Liver (tissue), 9 donors: ENCODE results near the gene KRT9. TPM values are rescaled to one million over a fixed set of nuclear protein-coding genes. Genes with fewer than 3 reads are reported as not detected.

Experiments used
- DNase-seq: peaks from one replicate; pipeline ENCODE4 v3.0.0-alpha.2; 2017; ENCODE audit warnings: low spot score
- H3K27ac ChIP-seq, 2 donors: one replicate each; pipeline ENCODE4 v1.7.0; 2013; ENCODE audit warnings: inconsistent platforms in 2 of 2, low read length in 2 of 2, control low read depth in 1 of 2, low read depth in 1 of 2, mild to moderate bottlenecking in 1 of 2
- H3K27me3 ChIP-seq, 4 donors: one replicate each; pipeline versions ENCODE4 v1.6.1 to v1.7.0; 2013; ENCODE audit warnings: low read length in 3 of 4, inconsistent platforms in 1 of 4, mild to moderate bottlenecking in 1 of 4, moderate library complexity in 1 of 4; ENCODE audit not compliant: control insufficient read depth in 4 of 4, insufficient read depth in 4 of 4
- H3K36me3 ChIP-seq, 4 donors: one replicate each; pipeline versions ENCODE4 v1.6.1 to v1.7.0; 2013; ENCODE audit warnings: low read length in 3 of 4, mild to moderate bottlenecking in 3 of 4, low read depth in 1 of 4, moderate library complexity in 1 of 4; ENCODE audit not compliant: control insufficient read depth in 4 of 4, insufficient read depth in 3 of 4
- H3K4me1 ChIP-seq, 4 donors: one replicate each; pipeline versions ENCODE4 v1.6.1 to v1.7.0; 2013; ENCODE audit warnings: low read length in 3 of 4, mild to moderate bottlenecking in 3 of 4, moderate library complexity in 1 of 4; ENCODE audit not compliant: control insufficient read depth in 4 of 4, insufficient read depth in 4 of 4
- H3K4me3 ChIP-seq, 3 donors: one replicate each; pipeline versions ENCODE4 v1.6.1 to v1.7.0; 2013; ENCODE audit warnings: low read length in 3 of 3, control low read depth in 1 of 3, low read depth in 1 of 3, mild to moderate bottlenecking in 1 of 3
- H3K9ac ChIP-seq, 2 donors: one replicate each; pipeline ENCODE4 v1.7.0; 2013; ENCODE audit warnings: low read length in 2 of 2, mild to moderate bottlenecking in 2 of 2, moderate library complexity in 2 of 2, control low read depth in 1 of 2, low read depth in 1 of 2
- H3K9me3 ChIP-seq, 4 donors: one replicate each; pipeline versions ENCODE4 v1.6.1 to v1.7.0; 2013; ENCODE audit warnings: low read length in 3 of 4; ENCODE audit not compliant: control insufficient read depth in 4 of 4
- ATF3 ChIP-seq: IDR thresholded peaks from 2 replicates; pipeline ENCODE4 v1.6.1; 2016; ENCODE audit warnings: antibody characterized with exemption
- CTCF ChIP-seq: fragments of 150-350 bp; IDR thresholded peaks from 2 replicates; pipeline ENCODE4 v1.5.1; 2017; ENCODE audit warnings: improper control_type of control experiment, low read depth, low read length; ENCODE audit not compliant: missing input control
- HNF4A ChIP-seq, 2 donors: conservative IDR thresholded peaks; 2 replicates each; pipeline ENCODE4 v1.6.1; 2016; ENCODE audit warnings: antibody characterized with exemption in 2 of 2, mild to moderate bottlenecking in 2 of 2
- HNF4G ChIP-seq: IDR thresholded peaks from 2 replicates; pipeline ENCODE4 v1.6.1; 2016; ENCODE audit warnings: antibody characterized with exemption
- NR2F2 ChIP-seq: IDR thresholded peaks from 2 replicates; pipeline ENCODE4 v1.6.1; 2016; ENCODE audit warnings: antibody characterized with exemption
- RAD21 ChIP-seq, 2 donors: IDR thresholded peaks; 2 replicates each; pipeline ENCODE4 v1.6.1; 2016; ENCODE audit warnings: antibody characterized with exemption in 2 of 2, mild to moderate bottlenecking in 2 of 2
- RXRA ChIP-seq, 2 donors: IDR thresholded peaks; 2 replicates each; pipeline ENCODE4 v1.6.1; 2017 to 2018; ENCODE audit warnings: antibody characterized with exemption in 2 of 2, mild to moderate bottlenecking in 1 of 2
- SP1 ChIP-seq: IDR thresholded peaks from 2 replicates; pipeline ENCODE4 v1.6.1; 2018; ENCODE audit warnings: antibody characterized with exemption, mild to moderate bottlenecking
- YY1 ChIP-seq: IDR thresholded peaks from 2 replicates; pipeline ENCODE4 v1.6.1; 2016; ENCODE audit warnings: antibody characterized with exemption, mild to moderate bottlenecking
- WGBS: extraction: QIAGEN DNeasy Blood & Tissue Kit; methylation state at CpG from one replicate; pipeline ENCODE4 v1.1.7; 2013; 5-methylcytosine and 5-hydroxymethylcytosine counted together
- polyA plus RNA-seq, 2 donors: library from polyadenylated mRNA; stranded (reverse) in 1 of 2; unstranded in 1 of 2; fragments of 200-250 nt in 1 of 2; fragments of >200 nt in 1 of 2; fragmentation: Nextera tagmentation in 1 of 2; extraction: Ambion mirVana in 1 of 2; gene quantifications; one replicate each; pipeline versions ENCODE4 v1.2.1 to v1.2.3, GENCODE V29; 2013 to 2015
- total RNA-seq, 2 donors: library from RNA; depleted of rRNA; stranded (reverse); fragments of >200 nt; gene quantifications; one replicate each; pipeline ENCODE4 v1.2.3, GENCODE V29; 2014
- donor health status: healthy.
- donor health status: healthy.
- donor health status: healthy.
- donor health status: healthy.
- donor health status: healthy.

The KRT9 gene
- total and polyA plus RNA-seq, 4 donors, result not detected

DNA sequence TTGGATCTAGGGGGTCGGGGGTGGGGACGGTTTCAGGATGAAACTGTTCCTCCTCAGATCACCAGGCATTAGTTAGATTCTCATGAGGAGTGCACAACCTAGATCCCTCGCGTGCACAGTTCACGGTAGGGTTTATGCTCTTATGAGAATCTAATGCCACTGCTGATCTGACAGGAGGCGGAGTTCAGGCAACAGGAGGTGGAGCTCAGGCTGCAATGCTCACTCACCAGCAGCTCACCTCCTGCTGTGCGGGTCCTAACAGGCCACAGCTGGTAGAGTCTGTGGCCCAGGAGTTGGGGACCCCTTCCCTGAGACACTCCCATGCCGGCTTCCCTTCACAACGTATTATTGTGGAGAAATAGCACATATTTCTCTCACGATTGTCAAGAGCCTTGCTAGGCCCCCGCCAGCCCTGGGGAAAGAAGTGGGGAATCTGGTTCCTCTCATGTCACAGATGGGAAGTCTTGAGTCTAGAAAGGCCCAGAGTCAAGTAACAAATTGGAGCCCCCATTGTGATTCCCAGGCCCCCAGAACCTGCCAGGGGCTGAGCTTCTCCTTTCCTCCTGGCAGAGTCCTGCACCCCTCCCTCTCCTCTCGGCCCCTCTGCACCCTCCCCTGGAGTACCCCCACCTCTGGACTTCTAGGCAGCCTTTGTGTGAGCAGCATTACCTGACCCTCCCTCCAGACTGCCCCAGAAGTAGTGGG, 20.9 kb upstream of the KRT9 start:
- DNase-seq, result no peak
- TF ChIP-seq RAD21 (IDR thresholded peaks at IDR 0.05) (no peak), HNF4A (conservative IDR thresholded peaks at IDR 0.05) (no peak), RXRA (IDR thresholded peaks at IDR 0.05) (no peak), NR2F2 (no peak), YY1 (no peak), CTCF (no peak)
- H3K4me1 ChIP-seq, result no peaks in the 10 kb centered on the region
- H3K4me3 ChIP-seq, result no peak overlapping the region
- H3K36me3 ChIP-seq, result no peaks in the 10 kb centered on the region
- peaks cover 0 to 3% (median 0%) of the 10 kb centered on the region in 4 donors for H3K27me3 ChIP-seq
- WGBS, result 83% methylated on average over 12 of the region's 12 CpGs
- no peak overlapping the region for H3K9ac ChIP-seq
- H3K27ac ChIP-seq, result no peak overlapping the region
- H3K9me3 ChIP-seq, result no peaks in the 10 kb centered on the region

DNA sequence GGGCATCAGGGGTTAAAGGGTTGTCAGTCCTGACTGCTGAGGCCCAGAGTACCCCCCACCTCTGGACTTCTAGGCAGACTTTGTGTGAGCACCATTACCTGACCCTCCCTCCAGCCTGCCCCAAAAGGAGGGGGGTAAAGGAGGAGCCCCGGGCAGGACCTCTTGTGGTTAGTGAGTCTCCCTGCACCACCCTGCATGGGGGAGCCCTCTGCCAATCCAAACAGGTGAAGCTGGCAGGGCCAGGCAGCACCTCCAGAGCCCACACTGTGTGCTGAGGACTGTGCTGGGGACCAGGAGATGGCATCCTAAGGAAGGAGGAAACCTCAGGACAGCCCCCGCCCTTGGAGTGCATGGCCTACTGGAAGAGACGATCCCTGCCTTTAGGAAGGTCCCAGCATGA, 17.4 kb upstream of the KRT9 start:
- no peak overlapping the region for H3K27ac ChIP-seq
- H3K4me1 ChIP-seq, result no peaks in the 10 kb centered on the region
- H3K9me3 ChIP-seq, result no peaks in the 10 kb centered on the region
- 67% methylated on average over 3 of the region's 3 CpGs for WGBS
- no peaks in the 10 kb centered on the region for H3K36me3 ChIP-seq
- H3K9ac ChIP-seq, result no peak overlapping the region
- TF ChIP-seq HNF4G (no peak), SP1 (no peak), HNF4A (conservative IDR thresholded peaks at IDR 0.05) (no peak)
- H3K27me3 ChIP-seq, result no peaks in the 10 kb centered on the region
- no peak overlapping the region for H3K4me3 ChIP-seq
- DNase-seq, result no peak

DNA sequence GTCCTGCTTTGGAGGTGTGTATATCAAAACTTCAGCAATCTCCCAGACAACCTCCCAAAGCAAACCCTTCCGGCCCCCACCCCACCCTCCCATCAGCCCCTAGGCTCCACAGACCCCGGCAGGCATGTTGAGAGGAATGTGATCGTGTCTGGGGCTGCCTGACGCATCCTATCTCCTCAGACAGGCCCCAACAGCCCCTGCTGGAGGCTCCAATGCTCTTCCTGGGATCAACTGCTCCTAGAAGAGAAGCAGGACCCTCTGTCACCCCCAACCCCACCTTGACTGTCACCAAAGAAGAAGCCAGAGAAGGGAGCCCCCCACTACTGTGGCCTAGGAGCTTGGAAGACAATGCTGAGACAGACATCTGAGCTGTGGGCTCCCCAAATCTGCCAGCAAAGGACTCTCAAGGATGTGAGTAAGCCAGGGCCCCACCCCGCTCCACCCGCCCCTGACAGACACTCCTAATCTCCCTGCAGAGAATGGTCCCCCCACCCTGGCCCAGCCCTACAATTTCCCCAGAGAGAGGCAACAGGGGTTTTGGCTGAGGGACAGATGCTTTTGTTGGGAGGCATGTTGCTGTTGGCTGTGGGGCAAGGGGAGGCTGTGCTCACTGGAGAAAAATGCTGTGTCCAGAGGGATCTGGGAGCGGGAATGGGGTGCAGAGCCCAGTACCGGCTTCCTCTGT, 16.4 kb upstream of the KRT9 start:
- TF ChIP-seq NR2F2, result no peak
- TF ChIP-seq YY1, result no peak
- DNase-seq, result no peak
- no peaks in the 10 kb centered on the region for H3K36me3 ChIP-seq
- H3K4me1 ChIP-seq, result no peaks in the 10 kb centered on the region
- 71% methylated on average over 8 of the region's 8 CpGs for WGBS
- no peak overlapping the region for H3K4me3 ChIP-seq
- no peaks in the 10 kb centered on the region for H3K27me3 ChIP-seq
- no peaks in the 10 kb centered on the region for H3K9me3 ChIP-seq
- no peak overlapping the region for H3K27ac ChIP-seq
- no peak overlapping the region for H3K9ac ChIP-seq

DNA sequence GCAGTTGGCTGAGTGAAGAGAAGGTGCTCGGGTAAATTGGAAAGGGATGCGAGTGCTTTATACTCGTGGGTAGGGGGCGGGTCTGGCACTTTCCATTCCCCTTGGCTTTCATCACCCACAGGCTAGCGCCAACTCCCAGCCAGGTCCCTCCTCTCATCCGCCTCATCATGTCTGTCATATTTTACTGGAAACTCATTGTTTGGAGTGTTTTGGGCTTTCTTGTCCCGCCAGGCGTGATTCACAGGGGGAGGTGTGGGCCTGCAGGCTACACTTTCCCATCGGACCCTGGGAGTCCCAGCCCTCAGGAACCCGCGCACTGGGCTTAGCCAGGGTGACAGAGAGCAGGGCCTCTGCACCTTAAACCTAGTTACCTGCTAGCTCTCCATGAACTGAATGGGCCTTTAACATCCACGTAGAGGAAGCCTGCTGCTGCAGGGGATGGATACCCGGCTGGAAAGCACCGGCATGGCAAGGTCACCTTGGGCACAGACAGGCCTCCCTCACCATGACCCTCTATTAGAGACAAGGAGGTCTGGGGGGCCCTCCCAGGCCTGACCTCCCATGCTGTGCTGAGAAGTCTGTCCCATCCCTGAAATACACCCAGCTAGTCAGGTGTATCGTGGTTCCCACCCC, 15.1 kb upstream of the KRT9 start, which contains the start of gene KRT14:
TSS of gene KRT14 (minus strand) at position 33 of the 633 bp plus-strand sequence. CDS start 61 bp downstream, outside the sequence.
- TF ChIP-seq YY1 (no peak), CTCF (no peak), ATF3 (no peak), NR2F2 (no peak), SP1 (no peak)
- Histone ChIP-seq H3K27ac (no peak within 1 kb of the TSS), H3K27me3 (no peaks in the 10 kb centered on the region), H3K4me3 (no peak within 1 kb of the TSS), H3K36me3 (no peaks in the 10 kb centered on the region), H3K9ac (no peak within 1 kb of the TSS), H3K4me1 (no peaks in the 10 kb centered on the region), H3K9me3 (no peaks in the 10 kb centered on the region)
- no peak for DNase-seq
- WGBS, result 78% methylated on average over 15 of the region's 15 CpGs
